ENCODE data around the gene KLK6.
"Not testable (repeated sequence)": the region's sequence is repeated elsewhere in the genome, so short reads cannot be mapped to it uniquely, and the experiment has no call there.

GRCh38 chr19:50984416-50984815, 15.0 kb upstream of the KLK6 start:
- not testable (repeated sequence) for TF ChIP-seq POLR2A (IDR thresholded peaks at IDR 0.05; ENCODE audit: low read length); GATA1 (IDR thresholded peaks at IDR 0.05; ENCODE audit: low read depth, low read length)
